Activated B cell treated with CpG ODN at 0.5 μM for 24 hours (primary cell): ENCODE measurements around the gene DLGAP4. TPM values are rescaled to one million over a fixed set of nuclear protein-coding genes. Genes with fewer than 3 reads are reported as not detected.

Experiments used
- ATAC-seq: fragments of 200-7000 bp; cut with Tn5 transposase; one replicate; pipeline ENCODE4 v1.10.0; 2021; ENCODE audit warnings: low read depth, mild to moderate bottlenecking, moderate library complexity
- CTCF ChIA-PET: fragments of 350-600 bp; sonication (Branson Sonifier 250); formaldehyde crosslinking; loops from one replicate; lab custom pipeline; 2021; ENCODE audit warnings: antibody characterized with exemption; lab: Charles Lee
- POLR2A ChIA-PET: fragments of 350-600 bp; sonication (Branson Sonifier 250); formaldehyde crosslinking; loops from one replicate; lab custom pipeline; 2021; ENCODE audit warnings: antibody characterized with exemption; lab: Charles Lee
- DNase-seq: peaks from one replicate; pipeline ENCODE4 v3.0.0; 2022
- H3K27ac Mint-ChIP-seq: one replicate; pipeline ENCODE4 v1.8.0; 2020; ENCODE audit warnings: mixed read lengths
- H3K27me3 Mint-ChIP-seq: one replicate; pipeline ENCODE4 v1.8.0; 2021; ENCODE audit warnings: mixed read lengths
- H3K36me3 Mint-ChIP-seq: one replicate; pipeline ENCODE4 v1.8.0; 2021; ENCODE audit warnings: low read depth, mixed read lengths
- H3K4me1 Mint-ChIP-seq: one replicate; pipeline ENCODE4 v1.8.0; 2021; ENCODE audit warnings: mixed read lengths
- H3K4me3 Mint-ChIP-seq: one replicate; pipeline ENCODE4 v1.8.0; 2020; ENCODE audit warnings: mild to moderate bottlenecking, mixed read lengths
- H3K9me3 Mint-ChIP-seq: one replicate; pipeline ENCODE4 v1.8.0; 2020; ENCODE audit warnings: mixed read lengths
- CTCF ChIP-seq: fragments of 200-600 bp; IDR thresholded peaks from one replicate; pipeline ENCODE4 v1.8.0; 2022; ENCODE audit warnings: antibody characterized with exemption, mild to moderate bottlenecking
- intact Hi-C: fragments of 100-400 bp; cut with micrococcal nuclease; formaldehyde crosslinking; loops from one replicate; pipeline ENCODE4 v1.15.1; 2024
- total RNA-seq: library from RNA; stranded (reverse); gene quantifications from 2 replicates; pipeline ENCODE4 v1.2.3, GENCODE V29; 2022

The DLGAP4 gene
- total RNA-seq, 1 donor from 2014 or later, result 38.7 TPM

- ATAC-seq (no peak), DNase-seq (no peak)
- no peaks in the 10 kb centered on the region for H3K4me1 Mint-ChIP-seq
- no peaks in the 10 kb centered on the region for H3K36me3 Mint-ChIP-seq
- no peak overlapping the region for H3K27ac Mint-ChIP-seq
- no peak overlapping the region for H3K4me3 Mint-ChIP-seq
- intact Hi-C loops, result no loop called here
- peaks cover 18% of the 10 kb centered on the region for H3K27me3 Mint-ChIP-seq
- no peaks in the 10 kb centered on the region for H3K9me3 Mint-ChIP-seq
- no peak for TF ChIP-seq CTCF
- ChIA-PET POLR2A (no interaction called here), CTCF (no interaction called here)
Measured at GRCh38 chr20:36353740-36354139, 47.6 kb downstream of the DLGAP4 start.

GRCh38 chr20:36355469-36356171 lies 49.5 kb downstream of the DLGAP4 start:
- no peak for ATAC-seq
- no peak for DNase-seq
- no peaks in the 10 kb centered on the region for H3K9me3 Mint-ChIP-seq
- H3K36me3 Mint-ChIP-seq, result no peaks in the 10 kb centered on the region
- peaks cover 18% of the 10 kb centered on the region for H3K27me3 Mint-ChIP-seq
- POLR2A ChIA-PET, result interaction anchor here (0.5 kb wide), 1 partner anchor 98 kb away, joined by 7 read pairs; no protein-coding TSS in a partner anchor
- intact Hi-C loops, result no loop called here
- H3K27ac Mint-ChIP-seq, result no peak overlapping the region
- H3K4me1 Mint-ChIP-seq, result no peaks in the 10 kb centered on the region
- CTCF ChIA-PET, result no interaction called here
- no peak overlapping the region for H3K4me3 Mint-ChIP-seq
- no peak for TF ChIP-seq CTCF

GRCh38 chr20:36359668-36360406 lies 53.7 kb downstream of the DLGAP4 start:
- Mint-ChIP-seq H3K27ac (no peak overlapping the region), H3K4me1 (no peaks in the 10 kb centered on the region), H3K36me3 (no peaks in the 10 kb centered on the region), H3K9me3 (no peaks in the 10 kb centered on the region), H3K4me3 (no peak overlapping the region), H3K27me3 (peaks cover 22% of the 10 kb centered on the region)
- ChIA-PET CTCF (no interaction called here), POLR2A (no interaction called here)
- no peak for TF ChIP-seq CTCF
- ATAC-seq (no peak), DNase-seq (no peak)
- intact Hi-C loops, result no loop called here

GRCh38 chr20:36360429-36360828 lies 54.3 kb downstream of the DLGAP4 start:
- ATAC-seq (no peak), DNase-seq (no peak)
- no peaks in the 10 kb centered on the region for H3K36me3 Mint-ChIP-seq
- ChIA-PET POLR2A (no interaction called here), CTCF (no interaction called here)
- H3K4me1 Mint-ChIP-seq, result no peaks in the 10 kb centered on the region
- no peak for TF ChIP-seq CTCF
- no peaks in the 10 kb centered on the region for H3K9me3 Mint-ChIP-seq
- intact Hi-C loops, result no loop called here
- H3K27ac Mint-ChIP-seq, result no peak overlapping the region
- peaks cover 22% of the 10 kb centered on the region for H3K27me3 Mint-ChIP-seq
- no peak overlapping the region for H3K4me3 Mint-ChIP-seq

GRCh38 chr20:36361406-36361805 lies 55.3 kb downstream of the DLGAP4 start:
- no peak overlapping the region for H3K4me3 Mint-ChIP-seq
- no peak for ATAC-seq
- H3K27ac Mint-ChIP-seq, result no peak overlapping the region
- no peak for DNase-seq
- intact Hi-C loops, result no loop called here
- H3K27me3 Mint-ChIP-seq, result peaks cover 22% of the 10 kb centered on the region
- POLR2A ChIA-PET, result no interaction called here
- CTCF ChIA-PET, result no interaction called here
- H3K4me1 Mint-ChIP-seq, result no peaks in the 10 kb centered on the region
- no peaks in the 10 kb centered on the region for H3K9me3 Mint-ChIP-seq
- H3K36me3 Mint-ChIP-seq, result no peaks in the 10 kb centered on the region
- TF ChIP-seq CTCF, result no peak
